HL-60 (cell line): ENCODE measurements around the gene ZKSCAN5.
"Not testable (repeated sequence)": the region's sequence is repeated elsewhere in the genome, so short reads cannot be mapped to it uniquely, and the experiment has no call there.

Experiments
- DNase-seq, 2 experiments: peaks; one replicate each; pipeline ENCODE4 v3.0.0-alpha.2; 2010 to 2020; ENCODE audit warnings: low read depth in 1 of 2, low spot score in 1 of 2
- H3K27ac ChIP-seq: fragments of 250-450 bp; sonication (Bioruptor Pico); replicated peaks from 2 replicates; pipeline ENCODE4 v1.5.1; 2020; ENCODE audit warnings: mild to moderate bottlenecking, moderate library complexity
- H3K27me3 ChIP-seq: fragments of 250-450 bp; sonication (Bioruptor Pico); 2 replicates; pipeline ENCODE4 v1.5.1; 2021; ENCODE audit warnings: mild to moderate bottlenecking, moderate library complexity; ENCODE audit not compliant: insufficient read depth, poor library complexity, severe bottlenecking
- H3K4me3 ChIP-seq: replicated peaks from 2 replicates; pipeline ENCODE4 v1.5.1; 2011; ENCODE audit warnings: mild to moderate bottlenecking, control low read depth, low read length; ENCODE audit not compliant: insufficient read depth
- CTCF ChIP-seq: IDR thresholded peaks from one replicate; pipeline ENCODE4 v1.5.1; 2011; ENCODE audit warnings: low read length, control low read depth, inconsistent platforms; ENCODE audit not compliant: insufficient read depth
- GABPA ChIP-seq: IDR thresholded peaks from 2 replicates; pipeline ENCODE4 v1.6.1; 2012; ENCODE audit warnings: low read depth
- POLR2AphosphoS5 ChIP-seq: IDR thresholded peaks from 2 replicates; pipeline ENCODE4 v1.6.1; 2012; ENCODE audit warnings: low read depth
- REST ChIP-seq: IDR thresholded peaks from 2 replicates; pipeline ENCODE4 v1.6.1; 2012; ENCODE audit warnings: low read depth; ENCODE audit not compliant: insufficient replicate concordance
- SPI1 ChIP-seq: IDR thresholded peaks from 2 replicates; pipeline ENCODE4 v1.6.1; 2012; ENCODE audit warnings: low read depth, mild to moderate bottlenecking, borderline replicate concordance

ZKSCAN5 gene

GRCh38 chr7:99573257-99573656, 68.8 kb downstream of the ZKSCAN5 start:
- Histone ChIP-seq H3K4me3 (no peak overlapping the region), H3K27ac (no peak overlapping the region), H3K27me3 (no peaks in the 10 kb centered on the region)
- TF ChIP-seq CTCF (no peak), SPI1 (no peak), GABPA (no peak), REST (no peak), POLR2AphosphoS5 (no peak)
- DNase-seq: no peak

GRCh38 chr7:99576251-99576650, 71.8 kb downstream of the ZKSCAN5 start:
- H3K27ac ChIP-seq: no peak overlapping the region
- peaks cover 12% of the 10 kb centered on the region for H3K27me3 ChIP-seq
- DNase-seq: no peak
- H3K4me3 ChIP-seq: no peak overlapping the region
- TF ChIP-seq SPI1: no peak
- no peak for TF ChIP-seq POLR2AphosphoS5
- TF ChIP-seq GABPA: no peak
- no peak for TF ChIP-seq REST
- no peak for TF ChIP-seq CTCF

- DNase-seq: no peak
- no peak for TF ChIP-seq GABPA
- no peak for TF ChIP-seq POLR2AphosphoS5
- Histone ChIP-seq H3K27me3 (peaks cover 12% of the 10 kb centered on the region), H3K4me3 (no peak overlapping the region), H3K27ac (no peak overlapping the region)
These were observed 75.0 kb downstream of the ZKSCAN5 start for GRCh38 chr7:99579281-99579955.

GRCh38 chr7:99579956-99580777, 75.7 kb downstream of the ZKSCAN5 start:
- TF ChIP-seq SPI1 (no peak), REST (no peak), CTCF (no peak)
- DNase-seq: no peak
- peaks cover 12% of the 10 kb centered on the region for H3K27me3 ChIP-seq
- peak overlapping the region; percentile 23 for H3K4me3 ChIP-seq
- H3K27ac ChIP-seq: no peak overlapping the region

- H3K27ac ChIP-seq, DNase-seq, H3K4me3 ChIP-seq: not testable (repeated sequence)
- peaks cover 12% of the 10 kb centered on the region for H3K27me3 ChIP-seq
These were observed 76.4 kb downstream of the ZKSCAN5 start for GRCh38 chr7:99580778-99581332.
